HG03280 (cell line): ENCODE results near the gene CRYBA2.
A peak's percentile ranks its signal among the peaks of the same experiment; 100 is the strongest.

Experiments
- ATAC-seq: cut with Tn5 transposase; IDR thresholded peaks from one replicate; pipeline ENCODE4 v1.9.1; 2021; ENCODE audit warnings: mild to moderate bottlenecking, moderate library complexity; ENCODE audit not compliant: unreplicated experiment

CRYBA2 gene

GRCh38 chr2:218983263-218983933 lies 9.8 kb downstream of the CRYBA2 start:
- ATAC-seq, result no peak

- no peak for ATAC-seq
Measured at GRCh38 chr2:218982586-218983262, 10.5 kb downstream of the CRYBA2 start.

GRCh38 chr2:218981881-218982585 lies 11.2 kb downstream of the CRYBA2 start:
- no peak for ATAC-seq

- ATAC-seq, result no peak
Measured at GRCh38 chr2:218981390-218981880, 11.8 kb downstream of the CRYBA2 start.

- ATAC-seq, result no peak
Measured at GRCh38 chr2:218980735-218981389, 12.4 kb downstream of the CRYBA2 start.

GRCh38 chr2:218979846-218980734 lies 13.1 kb downstream of the CRYBA2 start:
- peak; percentile 87 for ATAC-seq

GRCh38 chr2:218975060-218975777 lies 18.0 kb downstream of the CRYBA2 start:
- no peak for ATAC-seq

GRCh38 chr2:218970894-218971293 lies 22.3 kb downstream of the CRYBA2 start:
- ATAC-seq, result no peak

- ATAC-seq, result no peak
Measured at GRCh38 chr2:218964041-218964771, 29.0 kb downstream of the CRYBA2 start.

- no peak for ATAC-seq
Measured at GRCh38 chr2:218963601-218964000, 29.6 kb downstream of the CRYBA2 start.

GRCh38 chr2:218962859-218963492 lies 30.2 kb downstream of the CRYBA2 start:
- no peak for ATAC-seq

- no peak for ATAC-seq
Measured at GRCh38 chr2:218961651-218962570, 31.3 kb downstream of the CRYBA2 start.

GRCh38 chr2:218961229-218961628 lies 32.0 kb downstream of the CRYBA2 start:
- ATAC-seq, result no peak

GRCh38 chr2:218960309-218961165 lies 32.7 kb downstream of the CRYBA2 start:
- no peak for ATAC-seq

- ATAC-seq, result no peak
Measured at GRCh38 chr2:218959761-218960308, 33.4 kb downstream of the CRYBA2 start.

- ATAC-seq, result peak; percentile 98
Measured at GRCh38 chr2:218959141-218959731, 34.0 kb downstream of the CRYBA2 start, which contains the start of gene CDK5R2. Gene CDK5R2, plus strand, starts transcription at chr2:218959666. Its CDS starts 155 bp downstream, at chr2:218959821.
